Stimulated activated CD4-positive, alpha-beta T cell treated with anti-CD3 and anti-CD28 coated beads, Interleukin-4, amount 100 ng/mL, for 48 hours (primary cell): ENCODE results near the gene PDE4B.

ENCODE experiments used
- DNase-seq, 2 donors: peaks; one replicate each; pipeline ENCODE4 v3.0.0-alpha.2; 2020; ENCODE audit warnings: low read depth in 2 of 2

PDE4B gene

DNA sequence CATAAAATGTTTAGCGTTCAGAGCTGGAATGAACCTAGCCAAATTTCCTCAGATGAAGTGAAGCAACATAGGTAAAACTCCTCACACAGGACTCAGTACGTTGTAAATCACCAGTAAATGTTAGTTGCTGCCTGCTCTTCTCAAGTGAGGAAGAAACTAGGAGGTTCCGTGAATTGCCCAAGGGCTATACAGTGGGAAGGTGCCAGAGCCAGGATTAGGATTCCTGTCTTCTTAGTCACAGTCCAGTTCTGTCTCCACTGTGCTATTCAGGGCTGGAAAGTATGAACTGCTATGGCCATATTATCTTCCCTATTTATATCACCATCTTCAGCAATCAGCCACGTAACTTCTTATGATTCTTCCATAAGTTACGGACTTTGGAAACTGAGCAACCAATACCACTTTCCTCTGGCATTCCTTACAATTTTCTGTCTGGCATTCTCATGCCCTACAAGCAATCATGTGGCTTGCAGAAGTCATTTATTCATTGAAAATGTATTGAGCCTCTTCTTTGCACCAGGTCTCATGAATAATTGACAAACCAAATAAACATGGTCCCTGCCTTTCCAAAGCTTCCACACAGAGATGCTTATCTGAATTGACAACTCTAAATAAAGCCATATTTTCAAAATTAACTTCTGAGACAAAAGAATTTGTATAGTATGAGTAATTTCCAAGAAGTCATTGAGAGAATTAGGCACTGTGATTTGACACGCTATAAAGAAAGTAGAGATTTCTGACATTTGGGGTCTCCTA is 469.7 kb downstream of the PDE4B start:
- DNase-seq: no peak

- no peak for DNase-seq
Observed at GRCh38 chr1:66265268-66265667, 472.6 kb downstream of the PDE4B start.

DNA sequence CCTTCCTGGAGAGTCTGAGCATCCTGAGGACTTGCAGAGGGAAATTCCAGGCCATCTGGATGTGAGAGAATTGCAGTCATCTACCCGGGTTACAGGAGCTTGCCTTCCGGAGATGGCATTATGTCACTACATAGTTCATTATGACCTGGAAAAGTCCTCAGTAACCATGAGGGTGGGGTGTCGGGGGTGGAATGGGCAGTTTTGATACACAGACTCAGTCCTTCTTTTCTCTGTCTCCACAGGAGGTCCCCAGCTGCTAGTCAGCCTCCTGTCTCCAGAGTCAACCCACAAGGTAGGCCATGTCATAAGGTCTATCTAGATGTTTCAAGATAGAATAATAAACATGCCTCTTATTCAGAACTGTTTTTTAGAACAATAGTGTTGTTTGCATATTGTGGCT is 473.1 kb downstream of the PDE4B start:
- no peak for DNase-seq

DNA sequence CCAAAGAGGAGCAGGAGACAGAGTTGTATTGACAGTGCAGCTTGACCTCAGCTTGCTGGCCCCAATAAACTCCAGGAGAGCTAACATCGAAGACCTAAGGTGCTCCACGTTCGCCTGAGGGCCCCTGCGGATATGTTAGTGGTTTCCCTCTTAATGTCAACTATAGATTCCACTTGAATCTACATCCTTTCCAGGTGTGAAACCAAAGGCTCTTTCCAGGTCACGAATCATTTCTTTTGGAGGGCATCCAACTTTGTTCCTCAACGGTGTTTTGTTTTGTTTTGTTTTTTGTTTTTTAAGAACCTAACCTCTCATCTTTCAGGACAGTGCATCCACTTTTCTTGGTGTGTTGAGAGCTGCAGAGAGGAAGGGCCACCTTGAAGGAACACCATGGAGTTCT is 473.7 kb downstream of the PDE4B start:
- no peak for DNase-seq

DNA sequence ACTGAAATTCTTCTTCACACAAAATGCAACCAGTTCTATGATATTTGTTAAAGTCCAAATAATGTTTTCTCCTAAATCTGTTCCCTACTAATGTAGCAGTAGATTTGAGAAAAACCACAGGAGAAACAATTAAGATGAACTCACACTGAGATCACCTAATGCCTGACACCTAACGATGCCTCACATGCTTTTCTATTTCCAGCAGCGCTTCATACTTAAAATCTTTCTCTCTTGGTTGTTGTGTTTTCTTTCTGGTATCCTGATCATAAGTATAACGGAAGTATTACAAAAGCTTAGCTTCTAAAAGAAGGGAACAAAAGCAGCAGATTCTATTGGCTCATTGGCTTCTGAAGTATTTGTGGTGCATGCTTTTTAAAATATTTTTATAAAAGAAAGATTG is 474.1 kb downstream of the PDE4B start:
- no peak for DNase-seq

GRCh38 chr1:66267201-66267940 is 474.7 kb downstream of the PDE4B start:
- no peak for DNase-seq

GRCh38 chr1:66269222-66269621 is 476.5 kb downstream of the PDE4B start:
- no peak for DNase-seq

GRCh38 chr1:66270119-66270812 is 477.6 kb downstream of the PDE4B start:
- no peak for DNase-seq

DNA sequence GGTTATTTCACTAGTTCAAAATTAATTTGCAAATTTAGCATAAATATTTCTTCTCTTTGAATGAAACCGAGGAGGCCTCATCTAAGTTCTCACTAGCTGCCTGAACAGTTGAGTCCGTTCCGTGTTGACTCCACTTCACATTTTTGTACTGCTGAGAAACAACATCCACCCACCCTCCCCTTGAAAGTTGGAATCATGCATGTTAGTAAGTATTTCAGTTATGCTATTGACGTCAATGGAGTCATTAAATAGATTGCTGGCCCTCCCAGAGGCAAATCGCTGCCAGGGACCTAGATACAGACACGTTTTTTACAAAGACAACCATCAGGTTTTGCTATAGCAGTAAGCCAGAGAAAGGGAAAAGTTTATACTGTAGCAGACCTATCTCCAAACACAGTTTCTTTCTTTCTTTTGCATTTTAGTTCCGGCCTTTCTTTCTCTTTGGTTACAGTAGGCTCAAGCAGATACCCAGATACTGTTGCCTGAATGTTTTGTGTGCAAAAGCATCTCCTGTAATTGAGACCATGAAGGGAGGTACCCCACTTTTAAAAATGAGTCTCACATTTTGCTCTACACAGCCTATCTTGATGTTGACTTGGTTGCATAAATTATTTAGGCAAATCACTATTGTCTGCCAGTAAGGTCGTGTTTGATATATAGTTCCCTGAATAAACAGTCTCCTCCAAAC is 478.7 kb downstream of the PDE4B start:
- DNase-seq: peak; percentile 35 to 42

DNA sequence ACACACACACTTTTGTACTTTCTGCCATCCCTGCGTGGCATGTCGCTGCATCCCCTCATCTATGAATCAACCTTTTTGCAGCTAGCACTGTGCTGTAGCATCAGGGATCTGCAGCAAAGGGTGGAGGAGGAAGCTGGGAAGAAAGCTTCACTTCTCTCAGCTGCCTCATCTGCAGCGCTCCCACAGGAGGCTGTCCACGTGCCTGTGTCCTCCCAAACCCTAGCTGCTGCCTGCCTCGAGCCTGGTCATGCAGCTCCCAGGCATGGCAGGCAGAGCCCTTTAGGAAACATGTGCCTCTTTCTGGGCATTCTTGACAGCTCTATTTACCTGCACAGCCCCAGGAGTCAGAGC is 479.2 kb downstream of the PDE4B start:
- DNase-seq: no peak

- no peak for DNase-seq
Observed at GRCh38 chr1:66273656-66274055, 481.0 kb downstream of the PDE4B start.

GRCh38 chr1:66274634-66275033 is 481.9 kb downstream of the PDE4B start:
- DNase-seq: no peak

DNA sequence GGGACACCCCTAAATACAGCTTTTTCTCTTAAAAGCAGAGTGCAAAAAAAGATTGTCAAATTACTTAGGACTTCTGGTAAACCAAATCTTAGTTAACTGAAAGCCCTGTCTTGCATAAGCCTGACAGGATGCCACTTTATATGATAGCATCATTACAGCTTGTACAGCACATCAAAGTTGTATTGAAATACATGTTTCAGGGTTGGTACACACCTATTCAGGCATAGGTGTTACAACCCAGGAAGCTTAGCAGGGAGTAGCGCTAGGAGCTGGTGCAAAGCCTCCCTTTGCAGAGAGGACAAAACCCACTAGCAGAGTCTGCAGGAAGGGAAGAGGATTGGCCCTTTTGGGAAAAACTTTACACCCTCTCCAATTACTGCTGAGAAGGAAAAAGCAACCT is 482.4 kb downstream of the PDE4B start:
- DNase-seq: no peak

GRCh38 chr1:66275601-66276023 is 482.9 kb downstream of the PDE4B start:
- DNase-seq: no peak

DNA sequence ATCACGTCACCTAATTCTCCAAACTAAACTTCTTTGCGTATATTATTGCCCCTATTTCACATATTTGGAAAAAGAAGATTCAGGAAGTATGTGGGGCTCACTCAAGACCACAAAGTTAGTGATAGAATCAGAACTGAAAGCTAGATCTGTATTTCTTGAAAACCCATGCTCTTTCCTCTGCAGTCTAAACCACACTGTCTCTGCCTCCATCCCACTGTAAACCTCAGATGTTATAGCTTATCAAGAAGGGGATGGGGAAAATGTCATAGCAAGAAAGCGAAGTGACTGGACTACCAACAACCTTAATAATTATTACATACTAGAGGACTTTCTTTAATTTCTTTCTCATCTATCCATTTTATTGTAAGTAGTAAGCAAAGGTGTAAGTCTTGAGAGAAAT is 483.5 kb downstream of the PDE4B start:
- no peak for DNase-seq

- no peak for DNase-seq
Observed at GRCh38 chr1:66278260-66279021, 485.7 kb downstream of the PDE4B start.

DNA sequence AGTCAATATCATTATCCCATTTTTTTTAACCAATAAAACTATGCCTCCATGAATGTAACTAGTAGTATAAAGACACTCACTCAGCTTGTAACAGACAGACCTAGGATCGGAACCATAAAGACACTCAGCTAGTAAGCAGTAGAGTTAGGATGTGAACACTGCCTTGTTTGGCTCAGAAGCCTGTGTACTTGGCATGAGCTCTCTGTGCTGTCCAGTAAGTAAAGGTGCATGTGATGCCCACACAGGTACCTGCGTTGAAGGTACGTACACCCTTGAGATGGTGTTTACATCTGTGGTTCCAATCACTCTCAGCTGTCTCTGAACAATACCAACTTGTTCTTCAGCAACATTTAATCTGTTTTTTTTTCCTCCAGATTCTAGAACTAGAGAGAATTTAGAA is 489.1 kb downstream of the PDE4B start:
- no peak for DNase-seq

- peak; percentile 34 to 62 for DNase-seq
Observed at GRCh38 chr1:66282343-66282852, 489.7 kb downstream of the PDE4B start.

GRCh38 chr1:66282891-66283621 is 490.4 kb downstream of the PDE4B start:
- no peak for DNase-seq

GRCh38 chr1:66283622-66284041 is 490.9 kb downstream of the PDE4B start:
- no peak for DNase-seq

DNA sequence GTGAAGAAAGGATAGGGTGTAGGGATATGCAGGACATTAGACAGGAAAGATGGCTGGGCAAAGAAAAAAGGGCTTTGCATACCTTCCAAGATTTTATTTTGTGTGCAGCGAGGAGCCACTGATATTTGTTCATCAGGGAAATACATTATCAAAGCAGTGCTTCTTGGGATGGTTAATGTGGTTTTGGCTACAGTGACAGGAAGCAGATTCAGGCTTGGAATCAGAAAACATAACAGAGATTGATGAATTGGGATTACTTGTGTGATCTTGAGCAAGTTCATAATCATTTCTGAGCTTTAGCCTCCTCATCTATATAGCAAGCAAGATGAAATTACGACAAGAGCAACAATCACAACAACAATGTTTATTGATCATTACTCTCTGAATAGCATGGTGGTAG is 492.1 kb downstream of the PDE4B start:
- DNase-seq: no peak
